Common myeloid progenitor, CD34-positive (primary cell): ENCODE data around the gene PTPRG.

Experiments
- CTCF ChIA-PET: fragments of 350-600 bp; sonication (Branson Sonifier 250); formaldehyde crosslinking; loops from one replicate; lab custom pipeline; 2021; ENCODE audit warnings: antibody characterized with exemption; lab: Charles Lee
- POLR2A ChIA-PET: fragments of 350-600 bp; sonication (Branson Sonifier 250); formaldehyde crosslinking; loops from one replicate; lab custom pipeline; 2021; ENCODE audit warnings: antibody characterized with exemption; lab: Charles Lee
- DNase-seq, 3 donors: peaks; one replicate each; pipeline versions ENCODE4 v3.0.0 to v3.0.0-alpha.2; 2013
- H3K27ac ChIP-seq, 2 experiments: 1 replicate in 1 of 2; 2 replicates in 1 of 2; pipeline ENCODE4 v1.7.0; 2013; ENCODE audit warnings: inconsistent platforms in 2 of 2, low read length in 2 of 2, mild to moderate bottlenecking in 2 of 2, low read depth in 1 of 2, moderate library complexity in 1 of 2; ENCODE audit not compliant: severe bottlenecking in 2 of 2, insufficient read depth in 1 of 2, poor library complexity in 1 of 2
- H3K27me3 ChIP-seq, 5 experiments: replicated peaks in 2 of 5; 1 replicate in 3 of 5; 2 replicates in 2 of 5; pipeline versions ENCODE4 v1.6.1 to v1.7.0; 2013; ENCODE audit warnings: low read length in 4 of 5, mild to moderate bottlenecking in 2 of 5, moderate library complexity in 2 of 5, inconsistent platforms in 1 of 5; ENCODE audit not compliant: insufficient read depth in 5 of 5, control insufficient read depth in 4 of 5
- H3K36me3 ChIP-seq, 4 experiments: 1 replicate in 2 of 4; 2 replicates in 2 of 4; pipeline versions ENCODE4 v1.6.1 to v1.7.0; 2013; ENCODE audit warnings: low read length in 3 of 4, control low read depth in 1 of 4, mild to moderate bottlenecking in 1 of 4; ENCODE audit not compliant: control insufficient read depth in 4 of 4, insufficient read depth in 4 of 4
- H3K4me1 ChIP-seq, 4 experiments: 1 replicate in 3 of 4; 2 replicates in 1 of 4; pipeline versions ENCODE4 v1.6.1 to v1.7.1; 2013; ENCODE audit warnings: low read length in 3 of 4, mild to moderate bottlenecking in 3 of 4, control low read depth in 1 of 4, inconsistent platforms in 1 of 4, moderate library complexity in 1 of 4; ENCODE audit not compliant: control insufficient read depth in 4 of 4, insufficient read depth in 4 of 4; ENCODE audit errors: control extremely low read depth in 1 of 4
- H3K4me3 ChIP-seq, 7 experiments: 1 replicate in 4 of 7; 2 replicates in 3 of 7; pipeline versions ENCODE4 v1.5.1 to v1.7.0; 2013; ENCODE audit warnings: mild to moderate bottlenecking in 7 of 7, low read length in 6 of 7, moderate library complexity in 6 of 7, inconsistent platforms in 2 of 7, low read depth in 2 of 7, control low read depth in 1 of 7; ENCODE audit not compliant: insufficient read depth in 4 of 7, control insufficient read depth in 1 of 7; ENCODE audit errors: extremely low read depth in 1 of 7
- H3K9me3 ChIP-seq, 5 experiments: 1 replicate in 4 of 5; 2 replicates in 1 of 5; pipeline versions ENCODE4 v1.6.1 to v1.7.1; 2013; ENCODE audit warnings: low read length in 4 of 5, mild to moderate bottlenecking in 2 of 5, inconsistent platforms in 1 of 5, low read depth in 1 of 5, moderate library complexity in 1 of 5; ENCODE audit not compliant: control insufficient read depth in 4 of 5, insufficient read depth in 2 of 5; ENCODE audit errors: control extremely low read depth in 1 of 5
- WGBS: methylation state at CpG from one replicate; pipeline ENCODE4 v1.1.5; 2013; ENCODE audit not compliant: insufficient coverage; 5-methylcytosine and 5-hydroxymethylcytosine counted together

PTPRG gene

GRCh38 chr3:61527011-61527410 lies 34.4 kb upstream of the PTPRG start:
- CTCF ChIA-PET: no interaction called here
- DNase-seq: no peak
- Histone ChIP-seq H3K27ac (no peak overlapping the region), H3K9me3 (no peaks in the 10 kb centered on the region), H3K4me1 (no peaks in the 10 kb centered on the region), H3K36me3 (no peaks in the 10 kb centered on the region), H3K27me3 (peaks cover 0 to 4% (median 0%) of the 10 kb centered on the region in 5 experiments), H3K4me3 (no peak overlapping the region)
- POLR2A ChIA-PET: no interaction called here
- 97% methylated on average over 3 of the region's 8 CpGs for WGBS

- H3K27me3 ChIP-seq: no peaks in the 10 kb centered on the region
- H3K4me1 ChIP-seq: no peaks in the 10 kb centered on the region
- ChIA-PET POLR2A (no interaction called here), CTCF (interaction anchor here (0.7 to 0.8 kb wide), 2 partner anchors 36 to 786 kb away, joined by 3 read pairs; no protein-coding TSS in a partner anchor)
- H3K9me3 ChIP-seq: no peaks in the 10 kb centered on the region
- 0% methylated on average over 1 of the region's 1 CpG for WGBS
- peak; percentile 10 to 41 (median 37) for DNase-seq
- H3K36me3 ChIP-seq: no peaks in the 10 kb centered on the region
- no peak overlapping the region for H3K4me3 ChIP-seq
- H3K27ac ChIP-seq: no peak overlapping the region
Measured at GRCh38 chr3:61530355-61530754, 31.0 kb upstream of the PTPRG start.

GRCh38 chr3:61531528-61531927 lies 29.8 kb upstream of the PTPRG start:
- Histone ChIP-seq H3K27me3 (no peaks in the 10 kb centered on the region), H3K27ac (no peak overlapping the region), H3K4me1 (no peaks in the 10 kb centered on the region), H3K36me3 (no peaks in the 10 kb centered on the region), H3K4me3 (no peak overlapping the region), H3K9me3 (no peaks in the 10 kb centered on the region)
- no peak for DNase-seq
- POLR2A ChIA-PET: no interaction called here
- WGBS: no CpG with 5 or more reads among the region's 2 CpGs
- CTCF ChIA-PET: no interaction called here

GRCh38 chr3:61532739-61533500 lies 28.5 kb upstream of the PTPRG start:
- 96% methylated on average over 7 of the region's 13 CpGs for WGBS
- H3K36me3 ChIP-seq: no peaks in the 10 kb centered on the region
- no peak for DNase-seq
- no peaks in the 10 kb centered on the region for H3K9me3 ChIP-seq
- H3K27ac ChIP-seq: no peak overlapping the region
- ChIA-PET POLR2A (no interaction called here), CTCF (no interaction called here)
- H3K4me3 ChIP-seq: no peak overlapping the region
- no peaks in the 10 kb centered on the region for H3K27me3 ChIP-seq
- H3K4me1 ChIP-seq: no peaks in the 10 kb centered on the region

GRCh38 chr3:61535826-61536225 lies 25.5 kb upstream of the PTPRG start:
- Histone ChIP-seq H3K9me3 (no peaks in the 10 kb centered on the region), H3K27ac (no peak overlapping the region), H3K4me3 (no peak overlapping the region), H3K27me3 (peaks cover 0 to 4% (median 0%) of the 10 kb centered on the region in 5 experiments), H3K36me3 (no peaks in the 10 kb centered on the region), H3K4me1 (no peaks in the 10 kb centered on the region)
- ChIA-PET CTCF (no interaction called here), POLR2A (no interaction called here)
- no peak for DNase-seq
- no CpG with 5 or more reads among the region's 3 CpGs for WGBS

- 61% methylated on average over 2 of the region's 6 CpGs for WGBS
- no peaks in the 10 kb centered on the region for H3K9me3 ChIP-seq
- POLR2A ChIA-PET: no interaction called here
- no peak overlapping the region for H3K4me3 ChIP-seq
- H3K27me3 ChIP-seq: peaks cover 0 to 4% (median 0%) of the 10 kb centered on the region in 5 experiments
- H3K27ac ChIP-seq: no peak overlapping the region
- no peaks in the 10 kb centered on the region for H3K36me3 ChIP-seq
- H3K4me1 ChIP-seq: no peaks in the 10 kb centered on the region
- no peak for DNase-seq
- CTCF ChIA-PET: no interaction called here
Measured at GRCh38 chr3:61537366-61537765, 24.0 kb upstream of the PTPRG start.

- Histone ChIP-seq H3K9me3 (no peaks in the 10 kb centered on the region), H3K4me1 (no peaks in the 10 kb centered on the region), H3K27ac (no peak overlapping the region), H3K36me3 (no peaks in the 10 kb centered on the region), H3K27me3 (peaks cover 0 to 4% (median 0%) of the 10 kb centered on the region in 5 experiments), H3K4me3 (no peak overlapping the region)
- ChIA-PET POLR2A (no interaction called here), CTCF (interaction anchor here (0.6 kb wide), 1 partner anchor 1087 kb away, joined by 3 read pairs; no protein-coding TSS in a partner anchor)
- WGBS: 100% methylated on average over 5 of the region's 5 CpGs
- no peak for DNase-seq
Measured at GRCh38 chr3:61538486-61538885, 22.9 kb upstream of the PTPRG start.
